ENCODE data around the gene SYNE1. TPM values are rescaled to one million over a fixed set of nuclear protein-coding genes. Genes with fewer than 3 reads are reported as not detected.
"Not testable (repeated sequence)": the region's sequence is repeated elsewhere in the genome, so short reads cannot be mapped to it uniquely, and the experiment has no call there.

SYNE1 gene
- total RNA-seq, 2 experiments from 2014 or later, result 29.5 to 35.1 TPM

- no peak for ATAC-seq
- TF ChIP-seq CTCF (IDR thresholded peaks at IDR 0.05), result no peak
- H3K27me3 Mint-ChIP-seq, result peaks cover 4% of the 10 kb centered on the region
- DNase-seq, result no peak
- no peaks in the 10 kb centered on the region for H3K4me1 Mint-ChIP-seq (ENCODE audit: low read depth)
- ChIA-PET CTCF (no interaction called here), POLR2A (no interaction called here)
- intact Hi-C loops (cut with micrococcal nuclease), result no loop called here
- H3K9me3 Mint-ChIP-seq, result no peaks in the 10 kb centered on the region
- H3K36me3 Mint-ChIP-seq (ENCODE audit: low read depth), result no peaks in the 10 kb centered on the region
- H3K4me3 Mint-ChIP-seq, result no peak overlapping the region
- H3K27ac Mint-ChIP-seq, result no peak overlapping the region
Measured at GRCh38 chr6:152435816-152436215, 201.3 kb downstream of the SYNE1 start.

- H3K9me3 Mint-ChIP-seq, result no peaks in the 10 kb centered on the region
- CTCF ChIA-PET, result no interaction called here
- TF ChIP-seq CTCF (IDR thresholded peaks at IDR 0.05), result no peak
- peaks cover 2% of the 10 kb centered on the region for H3K27me3 Mint-ChIP-seq
- no peaks in the 10 kb centered on the region for H3K36me3 Mint-ChIP-seq (ENCODE audit: low read depth)
- DNase-seq, result no peak
- no peak for ATAC-seq
- H3K4me1 Mint-ChIP-seq (ENCODE audit: low read depth), result no peaks in the 10 kb centered on the region
- H3K27ac Mint-ChIP-seq, result no peak overlapping the region
- H3K4me3 Mint-ChIP-seq, result no peak overlapping the region
- intact Hi-C loops (cut with micrococcal nuclease), result no loop called here
- POLR2A ChIA-PET, result no interaction called here
Measured at GRCh38 chr6:152432758-152433157, 204.4 kb downstream of the SYNE1 start.

- POLR2A ChIA-PET, result no interaction called here
- ATAC-seq (no peak), DNase-seq (no peak)
- Mint-ChIP-seq H3K4me3 (no peak overlapping the region), H3K27me3 (peaks cover 6% of the 10 kb centered on the region), H3K4me1 (ENCODE audit: low read depth) (no peaks in the 10 kb centered on the region), H3K36me3 (ENCODE audit: low read depth) (no peaks in the 10 kb centered on the region), H3K9me3 (no peaks in the 10 kb centered on the region), H3K27ac (no peak overlapping the region)
- TF ChIP-seq CTCF (IDR thresholded peaks at IDR 0.05), result no peak
- CTCF ChIA-PET, result no interaction called here
- intact Hi-C loops (cut with micrococcal nuclease), result no loop called here
Measured at GRCh38 chr6:152428126-152428525, 209.0 kb downstream of the SYNE1 start.

GRCh38 chr6:152426276-152426675 lies 210.9 kb downstream of the SYNE1 start:
- H3K9me3 Mint-ChIP-seq, result peaks cover 2% of the 10 kb centered on the region
- no peak for ATAC-seq
- no peaks in the 10 kb centered on the region for H3K36me3 Mint-ChIP-seq (ENCODE audit: low read depth)
- peaks cover 5% of the 10 kb centered on the region for H3K27me3 Mint-ChIP-seq
- H3K4me1 Mint-ChIP-seq (ENCODE audit: low read depth), result no peaks in the 10 kb centered on the region
- intact Hi-C loops (cut with micrococcal nuclease), result no loop called here
- no peak for DNase-seq
- no peak overlapping the region for H3K4me3 Mint-ChIP-seq
- TF ChIP-seq CTCF (IDR thresholded peaks at IDR 0.05), result no peak
- POLR2A ChIA-PET, result no interaction called here
- CTCF ChIA-PET, result no interaction called here
- no peak overlapping the region for H3K27ac Mint-ChIP-seq

GRCh38 chr6:152423216-152424103 lies 213.7 kb downstream of the SYNE1 start:
- Mint-ChIP-seq H3K4me1 (ENCODE audit: low read depth) (no peaks in the 10 kb centered on the region), H3K4me3 (no peak overlapping the region), H3K27ac (no peak overlapping the region), H3K9me3 (peaks cover 7% of the 10 kb centered on the region), H3K36me3 (ENCODE audit: low read depth) (no peaks in the 10 kb centered on the region), H3K27me3 (peaks cover 5% of the 10 kb centered on the region)
- DNase-seq (no peak), ATAC-seq (no peak)
- no peak for TF ChIP-seq CTCF (IDR thresholded peaks at IDR 0.05)
- POLR2A ChIA-PET, result no interaction called here
- CTCF ChIA-PET, result no interaction called here
- intact Hi-C loops (cut with micrococcal nuclease), result no loop called here

- not testable (repeated sequence) for ATAC-seq
Measured at GRCh38 chr6:152421496-152421895, 215.7 kb downstream of the SYNE1 start.

More at GRCh38 chr6:152421496-152421895, 215.7 kb downstream of the SYNE1 start:
- H3K9me3 Mint-ChIP-seq; H3K4me1 Mint-ChIP-seq (ENCODE audit: low read depth); DNase-seq; H3K27ac Mint-ChIP-seq; POLR2A ChIA-PET; intact Hi-C loops (cut with micrococcal nuclease); H3K36me3 Mint-ChIP-seq (ENCODE audit: low read depth); H3K4me3 Mint-ChIP-seq: not testable (repeated sequence)
- CTCF ChIA-PET, result interaction anchor here (0.7 kb wide), 1 partner anchor 26 kb away, joined by 3 read pairs; no protein-coding TSS in a partner anchor
- peaks cover 11% of the 10 kb centered on the region for H3K27me3 Mint-ChIP-seq

All from activated CD8-positive, alpha-beta T cell treated with anti-CD3 and anti-CD28 coated beads for 36 hours (primary cell).